A673 (cell line): ENCODE data around the gene BMP2K. TPM values are rescaled to one million over a fixed set of nuclear protein-coding genes. Genes with fewer than 3 reads are reported as not detected.

Experiments used
- BruUV-seq: library from RNA; stranded (reverse); fragments of 400-500 nt; replicated peaks from 2 replicates; lab custom pipeline; 2021; lab: Mats Ljungman, UMichigan
- CTCF ChIA-PET: fragments of 300-600 bp; sonication (Branson Sonifier 250); formaldehyde crosslinking; loops from one replicate; lab custom pipeline; 2022; ENCODE audit warnings: antibody characterized with exemption; lab: Charles Lee
- POLR2A ChIA-PET: fragments of 300-600 bp; sonication (Branson Sonifier 250); formaldehyde crosslinking; loops from one replicate; lab custom pipeline; 2022; ENCODE audit warnings: antibody characterized with exemption; ENCODE audit not compliant: low non-redundant PET; lab: Charles Lee
- DNase-seq: peaks from one replicate; pipeline ENCODE4 v3.0.0-alpha.2; 2015; ENCODE audit warnings: low spot score
- H3K27ac ChIP-seq: fragments of 200-600 bp; sonication (generic); 2 replicates; pipeline ENCODE4 v1.5.1; 2016; ENCODE audit warnings: mixed run types, low read depth, mild to moderate bottlenecking, mixed read lengths, antibody characterized with exemption, low read length; ENCODE audit not compliant: poor library complexity, severe bottlenecking
- H3K27me3 ChIP-seq: fragments of 200-600 bp; sonication (generic); replicated peaks from 2 replicates; pipeline ENCODE4 v1.6.1; 2017; ENCODE audit warnings: mixed run types, low read depth, mild to moderate bottlenecking, mixed read lengths, antibody characterized with exemption, low read length; ENCODE audit not compliant: insufficient read depth, poor library complexity
- H3K36me3 ChIP-seq: fragments of 200-600 bp; sonication (generic); 2 replicates; pipeline ENCODE4 v1.6.1; 2016; ENCODE audit warnings: mixed run types, mild to moderate bottlenecking, mixed read lengths, antibody characterized with exemption, low read length; ENCODE audit not compliant: insufficient read depth, poor library complexity, severe bottlenecking
- H3K4me1 ChIP-seq: fragments of 200-600 bp; sonication (generic); 2 replicates; pipeline ENCODE4 v1.6.1; 2017; ENCODE audit warnings: mixed run types, mild to moderate bottlenecking, mixed read lengths, antibody characterized with exemption, low read length; ENCODE audit not compliant: insufficient read depth, poor library complexity, severe bottlenecking
- H3K4me3 ChIP-seq: fragments of 200-600 bp; sonication (generic); 2 replicates; pipeline ENCODE4 v1.5.1; 2016; ENCODE audit warnings: low read depth, mixed run types, mild to moderate bottlenecking, mixed read lengths, low read length; ENCODE audit not compliant: poor library complexity, severe bottlenecking
- H3K9me3 ChIP-seq: fragments of 200-600 bp; sonication (generic); 2 replicates; pipeline ENCODE4 v1.6.1; 2016; ENCODE audit warnings: mixed run types, low read depth, mild to moderate bottlenecking, mixed read lengths, antibody characterized with exemption, low read length; ENCODE audit not compliant: poor library complexity, severe bottlenecking
- CTCF ChIP-seq: fragments of 300-800, 200-600 bp; sonication (generic); conservative IDR thresholded peaks from 2 replicates; pipeline ENCODE4 v1.5.1; 2017; ENCODE audit warnings: low read depth, mild to moderate bottlenecking, antibody characterized with exemption, low read length, moderate library complexity, mixed read lengths
- EZH2 ChIP-seq: fragments of 200-600 bp; sonication (generic); IDR thresholded peaks from 2 replicates; pipeline ENCODE4 v1.6.1; 2017; ENCODE audit warnings: borderline replicate concordance, low read depth, mild to moderate bottlenecking, mixed read lengths, antibody characterized with exemption, low read length; ENCODE audit not compliant: poor library complexity, severe bottlenecking
- intact Hi-C: fragments of 100-400 bp; cut with micrococcal nuclease; formaldehyde crosslinking; loops from one replicate; pipeline ENCODE4 v1.10.0; 2022; ENCODE audit not compliant: unreplicated experiment
- total RNA-seq: library from RNA; stranded (reverse); gene quantifications from 2 replicates; pipeline ENCODE4 v1.2.3, GENCODE V29; 2021

The BMP2K gene
- total RNA-seq, 1 experiment from 2014 or later, result 14.3 TPM

- Histone ChIP-seq H3K4me1 (no peaks in the 10 kb centered on the region), H3K9me3 (no peaks in the 10 kb centered on the region), H3K36me3 (no peaks in the 10 kb centered on the region), H3K27ac (no peak overlapping the region), H3K4me3 (no peak overlapping the region), H3K27me3 (no peaks in the 10 kb centered on the region)
- TF ChIP-seq CTCF (no peak), EZH2 (no peak)
- CTCF ChIA-PET, result no interaction called here
- no TSS peak for BruUV-seq
- intact Hi-C loops, result no loop called here
- DNase-seq, result no peak
- POLR2A ChIA-PET, result no interaction called here
Observed at GRCh38 chr4:78846258-78846657, 70.1 kb downstream of the BMP2K start.

GRCh38 chr4:78862314-78862737, 86.2 kb downstream of the BMP2K start:
- intact Hi-C loops, result loop anchor here (5.0 to 10.0 kb wide), 5 partner anchors 85 to 905 kb away; partner anchors contain the start of gene BMP2K
- TF ChIP-seq EZH2 (no peak), CTCF (no peak)

GRCh38 chr4:78863254-78863869, 87.2 kb downstream of the BMP2K start:
- DNase-seq, result no peak
- intact Hi-C loops, result loop anchor here (5.0 to 10.0 kb wide), 5 partner anchors 86 to 906 kb away; partner anchors contain the start of gene BMP2K
- BruUV-seq, result no TSS peak
- Histone ChIP-seq H3K36me3 (peaks cover 4% of the 10 kb centered on the region), H3K4me3 (no peak overlapping the region), H3K27me3 (no peaks in the 10 kb centered on the region), H3K4me1 (no peaks in the 10 kb centered on the region), H3K27ac (no peak overlapping the region), H3K9me3 (no peaks in the 10 kb centered on the region)
- CTCF ChIA-PET, result no interaction called here
- TF ChIP-seq EZH2, result no peak
- no peak for TF ChIP-seq CTCF
- POLR2A ChIA-PET, result no interaction called here

More at GRCh38 chr4:78862314-78862737, 86.2 kb downstream of the BMP2K start:
- no peaks in the 10 kb centered on the region for H3K9me3 ChIP-seq
- peaks cover 4% of the 10 kb centered on the region for H3K36me3 ChIP-seq
- CTCF ChIA-PET, result no interaction called here
- H3K4me3 ChIP-seq, result no peak overlapping the region
- no peak overlapping the region for H3K27ac ChIP-seq
- POLR2A ChIA-PET, result no interaction called here
- no TSS peak for BruUV-seq
- no peaks in the 10 kb centered on the region for H3K27me3 ChIP-seq
- no peaks in the 10 kb centered on the region for H3K4me1 ChIP-seq
- DNase-seq, result no peak
